Measurements from ENCODE around the gene MRGPRD.
"Not testable (repeated sequence)": the region's sequence is repeated elsewhere in the genome, so short reads cannot be mapped to it uniquely, and the experiment has no call there.

Gene MRGPRD

DNA sequence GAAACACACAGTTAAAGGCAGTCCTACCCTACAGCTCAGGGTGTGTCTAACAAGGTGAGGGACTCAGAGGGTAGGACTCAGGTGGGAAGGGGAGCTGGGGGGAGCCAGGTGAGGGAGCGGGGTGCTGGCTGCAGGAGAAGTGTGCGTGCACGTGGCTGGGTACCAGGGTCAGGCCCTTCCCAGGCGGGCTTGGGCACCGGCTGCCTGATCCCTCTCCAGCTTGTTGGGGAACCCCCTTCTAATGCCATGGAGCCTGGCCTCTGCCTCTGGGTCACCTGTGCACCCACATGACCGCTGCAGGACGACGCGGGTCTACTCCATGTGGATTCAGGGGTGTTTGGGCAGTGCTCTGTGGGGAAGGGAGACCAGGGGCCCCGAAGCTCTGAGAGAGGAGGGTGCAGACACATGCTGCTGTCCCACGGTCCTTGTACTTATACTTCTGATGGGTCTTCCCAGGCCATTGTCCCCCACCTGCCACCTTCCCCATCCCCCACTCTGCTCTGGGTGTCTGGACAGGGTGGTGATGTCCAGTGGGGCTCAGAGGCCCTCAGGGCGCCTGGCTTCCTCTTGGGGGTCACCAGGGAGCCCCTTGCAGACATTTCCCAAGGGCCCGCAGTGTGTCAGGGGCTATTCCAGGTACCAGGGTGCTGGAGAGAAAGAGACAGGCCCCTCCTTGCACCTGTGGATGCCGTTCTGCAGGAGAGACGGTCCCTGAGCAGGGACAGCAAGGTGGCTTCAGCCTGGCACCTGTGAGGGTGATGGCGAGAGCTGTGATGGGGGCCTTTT, 10.4 kb upstream of the MRGPRD start:
- no peak for DNase-seq

DNA sequence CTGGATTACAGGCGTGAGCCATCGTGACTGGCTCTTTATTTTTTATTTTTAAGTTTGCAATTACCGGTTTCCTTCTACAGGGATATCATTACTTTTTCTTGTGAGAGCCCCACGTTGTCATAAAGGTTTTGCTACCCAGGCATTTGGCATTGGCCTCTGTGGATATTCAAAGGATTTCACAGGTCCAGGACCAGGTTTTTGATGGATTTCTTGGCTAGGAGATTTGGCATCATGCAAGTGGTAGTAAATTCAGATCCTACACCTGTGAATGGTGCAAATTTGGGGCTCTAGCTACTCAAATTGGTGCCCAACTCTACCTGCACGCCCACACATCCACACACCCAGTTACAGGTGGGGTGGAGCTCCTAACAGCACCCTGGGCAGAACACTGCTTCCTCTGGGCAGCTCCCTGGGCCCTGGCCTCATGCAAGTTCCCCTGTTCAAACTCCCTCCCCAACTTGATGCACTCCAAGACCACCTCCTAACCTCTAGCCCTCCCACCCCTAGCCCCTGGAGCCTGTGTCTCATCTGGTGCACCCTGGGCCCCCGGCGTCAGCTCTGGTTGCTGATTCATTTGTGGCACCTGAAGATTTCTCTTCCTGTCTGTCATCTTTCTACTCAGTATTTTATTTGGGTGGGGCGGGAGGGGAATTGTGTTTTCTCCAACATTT, 9.3 kb upstream of the MRGPRD start:
- no peak for DNase-seq

DNA sequence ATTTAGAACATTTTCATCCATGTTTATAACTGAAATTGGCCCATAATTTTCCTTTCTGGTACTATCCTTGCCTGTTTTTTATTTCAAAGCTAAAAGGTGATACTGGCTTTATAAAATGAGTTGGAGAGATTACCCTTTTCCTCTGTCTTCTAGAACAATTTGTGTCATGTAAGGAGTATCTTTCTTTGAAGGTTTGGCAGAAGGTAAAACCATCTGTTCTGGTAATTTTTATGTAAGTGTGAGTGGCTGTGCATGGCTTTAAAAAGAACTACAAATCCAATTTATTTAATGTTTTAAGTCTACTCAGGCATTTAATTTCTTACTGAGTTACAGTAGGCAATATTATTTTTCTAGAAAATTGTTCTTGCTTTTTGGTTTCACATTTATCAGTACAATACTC, 7.7 kb upstream of the MRGPRD start:
- DNase-seq: no peak

GRCh38 chr11:68987211-68987610, 6.4 kb upstream of the MRGPRD start:
- DNase-seq: no peak

DNA sequence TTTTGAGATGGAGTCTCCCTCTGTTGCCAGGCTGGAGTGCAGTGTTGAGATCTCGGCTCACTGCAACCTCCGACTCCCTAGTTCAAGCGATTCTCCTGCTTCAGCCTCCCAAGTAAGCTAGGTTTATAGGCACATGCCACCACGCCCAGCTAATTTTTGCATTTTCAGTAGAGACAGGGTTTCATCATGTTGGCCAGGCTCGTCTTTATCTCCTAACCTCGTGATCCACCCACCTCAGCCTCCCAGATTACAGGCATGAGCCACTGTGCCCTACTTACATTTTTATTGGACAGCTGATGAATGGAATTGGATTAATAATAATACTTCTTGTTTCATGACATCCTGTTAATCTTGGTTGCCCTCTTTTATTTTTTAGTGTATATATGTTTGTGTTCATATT, 3.0 kb upstream of the MRGPRD start:
- no peak for DNase-seq

DNA sequence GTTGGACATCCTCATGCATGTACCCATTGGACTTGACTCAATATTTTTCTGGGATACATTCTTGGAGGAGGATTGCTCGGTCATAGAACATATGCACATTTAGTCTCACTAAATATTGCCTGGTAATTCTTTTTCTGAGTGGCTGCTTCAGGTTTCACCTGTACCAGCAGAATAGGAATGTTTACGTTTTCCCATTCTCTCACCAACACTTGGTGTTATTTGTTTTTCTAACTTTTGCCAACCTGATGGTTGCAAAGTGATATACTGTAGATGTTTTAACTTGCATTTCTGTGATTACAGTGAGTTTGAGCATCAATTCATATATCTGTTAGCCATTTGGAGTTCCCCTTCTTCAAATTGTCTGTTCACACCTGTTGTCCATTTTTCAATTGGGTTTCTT, 1.3 kb upstream of the MRGPRD start:
- no peak for DNase-seq

DNA sequence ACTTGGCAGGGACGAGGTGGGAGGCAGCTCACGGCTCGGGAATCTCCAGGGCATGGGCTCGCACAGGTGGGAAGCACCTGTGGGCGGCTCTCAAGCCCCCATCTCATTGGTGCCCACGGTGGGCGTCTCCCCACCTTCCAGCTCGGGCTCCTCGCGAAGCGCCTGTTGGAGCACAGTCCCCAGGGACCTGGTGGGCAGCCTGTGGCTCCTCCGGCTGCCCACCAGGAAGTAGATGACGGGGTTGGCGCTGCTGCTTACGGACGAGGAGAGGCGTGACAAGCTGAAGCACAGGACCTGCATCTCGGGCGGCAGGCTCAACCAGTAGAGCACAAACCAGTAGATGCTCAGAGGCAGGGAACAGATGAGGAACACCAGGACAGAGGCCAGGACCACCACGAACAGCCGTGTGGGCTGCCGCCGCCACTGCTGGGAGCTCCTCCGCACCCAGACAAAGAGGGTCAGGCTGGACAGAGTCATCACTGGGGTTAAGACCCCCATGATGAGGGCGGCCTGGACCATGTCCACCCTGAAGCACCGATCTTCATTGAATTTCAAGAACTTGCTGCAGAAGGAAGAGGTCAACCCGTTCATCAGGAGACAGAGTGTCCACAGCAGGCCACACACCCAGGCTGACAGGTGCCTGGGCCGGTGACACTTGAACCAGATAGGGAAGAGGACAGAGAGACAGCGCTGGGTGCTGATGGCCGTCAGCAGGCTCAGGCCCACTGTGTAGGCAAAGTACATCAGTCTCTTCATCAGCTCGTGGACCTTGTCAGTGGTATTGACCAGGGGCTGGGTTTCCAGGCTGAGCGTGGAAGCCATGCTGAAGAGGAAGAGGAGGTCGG, 633 bp downstream of the MRGPRD start:
- DNase-seq: no peak

GRCh38 chr11:68978931-68979594, 1.7 kb downstream of the MRGPRD start:
- DNase-seq: no peak

DNA sequence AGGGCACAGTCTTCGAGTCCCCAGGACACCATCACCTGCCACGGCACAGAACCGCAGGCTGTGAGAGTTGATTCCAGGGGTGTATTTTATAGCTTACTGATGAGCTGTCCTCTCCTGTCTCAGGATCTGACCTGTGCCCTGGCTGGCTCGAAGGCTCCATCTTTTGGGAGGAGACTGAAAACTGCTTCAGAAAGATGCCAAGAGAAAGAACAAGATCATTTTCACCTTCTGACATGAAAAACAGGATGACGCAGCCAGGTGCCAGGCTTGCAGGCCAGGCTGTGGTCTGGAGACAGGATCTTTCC, 2.2 kb downstream of the MRGPRD start:
- DNase-seq: no peak

GRCh38 chr11:68977781-68978625, 2.8 kb downstream of the MRGPRD start:
- no peak for DNase-seq

DNA sequence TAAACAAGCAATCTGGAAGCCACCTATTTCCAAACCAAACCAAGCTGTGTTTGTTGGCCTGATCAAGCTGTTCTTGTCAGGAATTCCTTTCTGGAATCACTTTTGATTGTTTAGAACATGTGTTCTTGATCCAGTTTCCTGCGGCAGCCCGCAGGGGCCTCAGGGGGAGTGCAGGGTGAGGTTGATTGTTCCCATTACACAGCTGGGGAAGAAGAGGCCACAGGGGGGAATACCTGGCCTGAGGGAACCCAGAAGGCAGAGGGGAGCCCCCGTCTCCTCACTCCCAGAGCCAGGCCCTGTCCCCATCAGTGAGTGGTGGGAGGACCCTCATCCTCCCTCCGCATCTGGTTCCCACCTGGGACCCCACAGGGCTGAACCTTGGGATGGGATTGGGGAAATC, 4.2 kb downstream of the MRGPRD start:
- no peak for DNase-seq

DNA sequence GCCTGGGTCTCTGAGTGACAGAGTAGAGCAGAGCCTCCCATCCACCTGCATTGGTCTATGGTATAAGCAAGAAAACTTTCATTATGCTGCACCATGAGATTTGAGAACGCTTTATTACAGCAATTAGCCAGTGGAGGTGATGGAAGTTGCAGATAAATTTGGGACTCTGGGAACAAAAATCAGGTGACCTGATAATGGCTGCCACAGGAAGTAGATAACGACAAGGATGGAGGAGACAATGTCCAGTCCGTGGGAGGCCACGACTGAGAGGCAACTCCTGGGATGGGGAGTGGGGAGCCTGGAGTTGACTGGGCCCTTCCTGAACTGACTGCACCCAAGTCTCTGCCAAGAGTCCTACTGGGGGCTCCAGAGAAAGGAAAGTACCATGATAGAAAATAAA, 4.7 kb downstream of the MRGPRD start:
- no peak for DNase-seq

DNA sequence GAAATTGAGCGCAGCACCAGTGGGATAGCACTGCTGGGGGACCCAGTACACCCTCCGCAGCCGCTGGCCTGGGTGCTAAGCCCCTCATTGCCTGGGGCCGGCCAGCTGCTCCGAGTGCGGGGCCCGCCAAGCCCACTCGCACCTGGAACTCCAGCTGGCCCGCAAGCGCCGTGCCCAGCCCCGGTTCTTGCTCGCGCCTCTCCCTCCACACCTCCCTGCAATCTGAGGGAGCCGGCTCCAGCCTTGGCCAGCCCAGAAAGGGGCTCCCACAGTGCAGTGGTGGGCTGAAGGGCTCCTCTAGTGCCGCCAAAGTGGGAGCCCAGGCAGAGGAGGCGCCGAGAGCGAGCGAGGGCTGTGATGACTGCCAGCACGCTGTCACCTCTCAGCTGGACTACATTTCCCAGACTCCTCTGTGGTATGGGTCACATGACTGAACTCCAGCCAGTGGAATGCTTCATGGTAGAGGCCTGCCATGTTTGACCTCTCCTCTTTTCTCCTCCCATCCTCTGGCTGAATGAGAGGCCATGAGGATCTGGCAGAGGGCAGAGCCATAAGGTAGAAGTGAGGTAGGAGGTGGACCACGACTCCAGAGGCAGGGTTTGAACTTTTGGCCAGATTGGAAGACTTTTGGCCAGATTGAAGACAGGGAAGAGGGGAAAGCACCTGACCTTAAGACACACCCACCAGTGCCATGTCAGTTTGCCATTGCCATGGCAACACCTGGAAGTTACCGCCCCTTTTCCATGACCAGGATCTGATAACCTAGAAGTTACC, 6.2 kb downstream of the MRGPRD start:
- DNase-seq: no peak

GRCh38 chr11:68973706-68974105, 7.1 kb downstream of the MRGPRD start:
- DNase-seq: not testable (repeated sequence)

DNA sequence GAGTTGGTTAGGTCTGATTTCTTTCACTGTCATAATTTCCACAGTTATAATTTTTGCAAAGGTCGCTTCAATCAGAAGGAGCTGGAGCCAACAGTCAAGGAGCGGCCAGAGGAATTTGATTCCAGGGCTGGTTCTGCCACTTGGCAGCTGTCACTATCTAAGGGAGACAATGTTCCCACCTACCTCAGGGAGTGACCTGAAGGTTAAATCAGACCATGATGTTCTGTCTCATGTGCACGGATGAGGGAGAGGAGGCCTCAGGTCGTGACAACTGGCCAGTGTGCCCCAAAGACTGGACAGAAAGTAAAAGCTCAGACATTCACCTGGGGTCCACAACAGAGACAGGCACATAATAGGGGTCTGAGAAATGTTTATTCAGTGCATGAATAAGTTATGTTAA, 7.6 kb downstream of the MRGPRD start:
- DNase-seq: no peak

DNA sequence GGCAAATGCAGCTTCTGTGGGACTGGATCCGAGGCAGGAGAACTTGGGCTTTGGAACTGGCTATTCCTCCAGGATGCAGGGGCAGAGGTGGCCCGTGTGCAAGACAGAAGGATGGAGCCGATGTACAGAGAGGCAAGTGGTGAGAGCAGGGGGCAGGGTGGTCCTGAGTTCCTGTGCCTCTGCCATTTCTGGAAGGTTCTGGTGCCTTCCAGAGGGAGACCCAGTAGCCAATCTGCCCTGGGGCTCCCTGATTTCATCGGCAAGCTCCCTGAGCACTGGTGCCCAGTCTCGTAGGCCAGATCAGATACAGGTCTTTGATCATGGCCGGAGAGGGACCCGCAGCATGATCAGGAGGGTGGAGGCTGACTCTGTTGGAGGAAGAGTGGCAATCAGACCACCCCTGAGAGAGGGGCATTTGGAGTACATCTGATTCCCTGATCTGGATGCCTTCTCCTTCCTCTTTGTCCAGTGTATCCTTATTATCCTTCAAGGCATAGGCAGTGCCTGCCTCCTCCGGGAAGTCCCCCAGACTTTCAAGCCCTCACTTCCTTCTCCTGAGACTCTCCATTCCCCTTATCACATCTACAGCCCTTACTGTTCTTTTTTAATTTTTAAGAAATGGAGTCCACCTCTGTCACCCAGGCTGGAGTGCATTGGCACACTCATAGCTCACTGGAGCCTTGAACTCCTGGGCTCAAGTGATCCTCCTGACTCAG, 9.7 kb downstream of the MRGPRD start:
- DNase-seq: no peak

GRCh38 chr11:68969386-68969785, 11.4 kb downstream of the MRGPRD start:
- no peak for DNase-seq

- DNase-seq: no peak
Observed at GRCh38 chr11:68968306-68969250, 12.2 kb downstream of the MRGPRD start.

DNA sequence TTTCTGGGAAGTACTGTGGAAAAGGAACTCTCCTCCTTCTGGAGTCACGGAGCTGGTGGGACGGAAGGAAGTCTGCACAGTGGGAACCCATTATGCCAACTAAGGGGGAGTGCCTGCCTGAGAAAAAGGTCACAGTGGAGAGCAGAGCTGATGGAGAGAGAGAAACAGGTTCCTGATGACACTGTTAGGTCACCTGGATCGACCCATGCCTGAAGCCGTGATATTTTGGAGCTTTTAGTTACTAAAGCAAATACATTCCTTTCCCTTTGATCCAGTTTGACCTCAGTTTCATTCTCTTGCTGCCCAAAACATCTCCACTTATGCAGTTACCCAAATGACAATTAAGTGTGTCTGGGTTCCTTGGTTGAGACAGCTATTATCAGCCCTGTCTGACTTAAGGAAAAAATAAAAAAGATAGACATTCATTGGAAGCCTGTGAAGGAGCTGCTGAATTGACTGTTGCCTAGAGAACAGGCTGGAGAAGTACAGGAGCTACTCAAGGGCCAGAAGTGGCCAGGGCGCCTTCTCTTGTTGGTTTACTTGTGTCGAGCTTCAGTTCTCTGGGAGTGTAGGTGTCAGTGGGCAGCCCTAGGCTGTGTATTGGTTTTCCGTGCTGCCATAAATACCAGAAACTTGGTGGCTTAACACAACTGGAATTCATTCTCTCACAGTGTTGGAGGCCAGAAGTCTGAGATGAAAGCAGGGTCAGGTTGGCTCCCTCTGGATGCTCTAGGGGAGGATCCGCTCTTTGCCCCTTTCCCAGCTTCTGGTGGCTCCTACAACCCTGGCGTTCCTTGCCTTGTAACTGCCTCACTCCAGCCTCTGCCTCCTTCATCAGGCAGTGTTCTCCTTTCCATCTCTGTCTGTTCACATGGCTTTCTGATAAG, 13.6 kb downstream of the MRGPRD start:
- DNase-seq: no peak
